ENCODE results near the gene GNPTAB.

DNA sequence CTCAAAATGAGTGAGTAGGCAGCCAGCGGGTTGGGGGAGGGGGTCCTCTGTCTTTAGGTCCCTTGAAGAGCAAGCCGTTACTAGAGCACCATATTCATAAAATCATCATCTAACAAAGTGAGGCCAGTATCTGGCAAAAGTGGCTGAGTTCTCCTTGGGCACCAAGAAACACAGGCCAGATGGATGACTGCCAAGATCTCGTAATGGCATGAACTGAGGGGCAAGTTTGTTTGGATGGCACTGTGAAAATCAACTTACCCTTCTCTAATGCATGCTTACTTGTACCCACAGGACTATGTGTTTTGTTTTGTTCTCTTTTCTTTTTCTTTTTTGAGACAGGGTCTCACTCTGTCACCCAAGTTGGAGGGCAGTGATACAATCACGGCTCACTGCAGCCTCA, 41.6 kb downstream of the GNPTAB start:
- TF ChIP-seq, protein P1, sequence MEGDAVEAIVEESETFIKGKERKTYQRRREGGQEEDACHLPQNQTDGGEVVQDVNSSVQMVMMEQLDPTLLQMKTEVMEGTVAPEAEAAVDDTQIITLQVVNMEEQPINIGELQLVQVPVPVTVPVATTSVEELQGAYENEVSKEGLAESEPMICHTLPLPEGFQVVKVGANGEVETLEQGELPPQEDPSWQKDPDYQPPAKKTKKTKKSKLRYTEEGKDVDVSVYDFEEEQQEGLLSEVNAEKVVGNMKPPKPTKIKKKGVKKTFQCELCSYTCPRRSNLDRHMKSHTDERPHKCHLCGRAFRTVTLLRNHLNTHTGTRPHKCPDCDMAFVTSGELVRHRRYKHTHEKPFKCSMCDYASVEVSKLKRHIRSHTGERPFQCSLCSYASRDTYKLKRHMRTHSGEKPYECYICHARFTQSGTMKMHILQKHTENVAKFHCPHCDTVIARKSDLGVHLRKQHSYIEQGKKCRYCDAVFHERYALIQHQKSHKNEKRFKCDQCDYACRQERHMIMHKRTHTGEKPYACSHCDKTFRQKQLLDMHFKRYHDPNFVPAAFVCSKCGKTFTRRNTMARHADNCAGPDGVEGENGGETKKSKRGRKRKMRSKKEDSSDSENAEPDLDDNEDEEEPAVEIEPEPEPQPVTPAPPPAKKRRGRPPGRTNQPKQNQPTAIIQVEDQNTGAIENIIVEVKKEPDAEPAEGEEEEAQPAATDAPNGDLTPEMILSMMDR (IDR thresholded peaks at IDR 0.05; ENCODE audit: insufficient read depth, low read depth, low read length): no peak
- TF ChIP-seq EZH2 (IDR thresholded peaks at IDR 0.05; ENCODE audit: insufficient read depth, low read length): no peak

Measured in astrocyte (in vitro differentiated cells and primary cell).